Esophagus muscularis mucosa (tissue), 4 donors: ENCODE results near the gene CELF4.

Experiments used
- CTCF ChIP-seq, 3 experiments: fragments of 200-600 bp in 2 of 3; fragments of 450-650 bp in 1 of 3; sonication (generic) in 2 of 3; IDR thresholded peaks; one replicate each; pipeline ENCODE4 v1.5.1; 2017 to 2019; ENCODE audit warnings: antibody characterized with exemption in 3 of 3, mild to moderate bottlenecking in 2 of 3, moderate library complexity in 1 of 3
- EP300 ChIP-seq: sonication (generic); formaldehyde crosslinking; IDR thresholded peaks from one replicate; pipeline ENCODE4 v1.6.1; 2017; ENCODE audit warnings: antibody characterized with exemption
- POLR2A ChIP-seq: fragments of 450-650 bp; IDR thresholded peaks from one replicate; pipeline ENCODE4 v1.6.1; 2017; ENCODE audit warnings: antibody characterized with exemption, moderate library complexity, mild to moderate bottlenecking, low read depth
- POLR2AphosphoS5 ChIP-seq, 2 donors: sonication (generic); formaldehyde crosslinking; IDR thresholded peaks; one replicate each; pipeline ENCODE4 v1.6.1; 2017; ENCODE audit warnings: antibody characterized with exemption in 2 of 2

GRCh38 chr18:37514953-37515352, 50.6 kb downstream of the CELF4 start:
- TF ChIP-seq CTCF (IDR thresholded peaks at IDR 0.05): no peak
- TF ChIP-seq POLR2A: no peak
- TF ChIP-seq POLR2AphosphoS5 (IDR thresholded peaks at IDR 0.05): no peak
- no peak for TF ChIP-seq EP300
